GM12875 (cell line): ENCODE measurements around the gene SRSF6.

ENCODE experiments used
- H3K4me3 ChIP-seq: one replicate; pipeline ENCODE4 v1.5.1; 2011; ENCODE audit warnings: low read depth, low read length, control low read depth
- TF ChIP-seq, protein P1 (sequence below): IDR thresholded peaks from 2 replicates; pipeline ENCODE4 v1.5.1; 2011; ENCODE audit warnings: low read depth, mild to moderate bottlenecking, control low read depth, inconsistent platforms, low read length, moderate library complexity, borderline replicate concordance; ENCODE audit not compliant: insufficient read depth

Gene SRSF6

GRCh38 chr20:43460172-43460829 lies 2.6 kb downstream of the SRSF6 start:
- TF ChIP-seq, protein P1, sequence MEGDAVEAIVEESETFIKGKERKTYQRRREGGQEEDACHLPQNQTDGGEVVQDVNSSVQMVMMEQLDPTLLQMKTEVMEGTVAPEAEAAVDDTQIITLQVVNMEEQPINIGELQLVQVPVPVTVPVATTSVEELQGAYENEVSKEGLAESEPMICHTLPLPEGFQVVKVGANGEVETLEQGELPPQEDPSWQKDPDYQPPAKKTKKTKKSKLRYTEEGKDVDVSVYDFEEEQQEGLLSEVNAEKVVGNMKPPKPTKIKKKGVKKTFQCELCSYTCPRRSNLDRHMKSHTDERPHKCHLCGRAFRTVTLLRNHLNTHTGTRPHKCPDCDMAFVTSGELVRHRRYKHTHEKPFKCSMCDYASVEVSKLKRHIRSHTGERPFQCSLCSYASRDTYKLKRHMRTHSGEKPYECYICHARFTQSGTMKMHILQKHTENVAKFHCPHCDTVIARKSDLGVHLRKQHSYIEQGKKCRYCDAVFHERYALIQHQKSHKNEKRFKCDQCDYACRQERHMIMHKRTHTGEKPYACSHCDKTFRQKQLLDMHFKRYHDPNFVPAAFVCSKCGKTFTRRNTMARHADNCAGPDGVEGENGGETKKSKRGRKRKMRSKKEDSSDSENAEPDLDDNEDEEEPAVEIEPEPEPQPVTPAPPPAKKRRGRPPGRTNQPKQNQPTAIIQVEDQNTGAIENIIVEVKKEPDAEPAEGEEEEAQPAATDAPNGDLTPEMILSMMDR, result no peak
- H3K4me3 ChIP-seq, result no peak overlapping the region

- TF ChIP-seq, protein P1, result no peak
- no peak overlapping the region for H3K4me3 ChIP-seq
These were observed 3.1 kb downstream of the SRSF6 start for GRCh38 chr20:43460830-43461200.

DNA sequence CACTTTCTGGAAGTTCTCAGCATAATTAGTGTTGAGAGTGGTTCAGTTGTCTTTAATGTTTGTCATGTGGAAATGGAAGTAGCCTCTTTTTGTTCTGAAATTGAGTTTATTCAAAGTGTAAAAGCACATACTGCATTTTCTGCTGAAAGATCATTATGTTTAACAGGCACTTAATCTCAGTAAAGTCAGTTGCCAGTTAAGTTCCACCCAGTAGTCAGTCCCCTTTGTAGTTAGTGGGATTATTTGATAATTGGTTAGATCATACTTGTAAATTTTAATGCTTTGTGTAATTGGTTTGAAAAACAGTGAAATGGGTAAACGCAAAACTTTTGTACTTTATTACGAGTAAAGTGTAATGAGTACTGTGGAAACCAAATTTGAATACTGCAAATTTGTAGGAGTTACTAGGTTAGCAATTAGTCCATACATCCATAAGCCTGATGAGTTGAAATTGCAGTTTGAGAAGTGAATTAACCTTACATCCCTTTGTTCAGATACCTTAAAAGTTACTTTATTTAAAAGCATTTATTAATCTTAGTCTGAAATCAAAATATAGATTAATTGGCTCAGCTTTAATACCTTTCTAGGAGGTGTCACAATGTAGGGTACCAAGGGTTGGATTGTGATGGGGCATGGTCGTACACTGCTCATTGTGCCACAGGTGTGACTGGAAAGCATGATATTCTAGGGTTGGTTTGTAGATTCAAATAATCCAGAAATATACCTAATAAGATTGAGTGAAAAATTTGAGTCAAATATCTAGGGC lies 4.4 kb downstream of the SRSF6 start:
- H3K4me3 ChIP-seq, result no peak overlapping the region
- TF ChIP-seq, protein P1, result no peak

DNA sequence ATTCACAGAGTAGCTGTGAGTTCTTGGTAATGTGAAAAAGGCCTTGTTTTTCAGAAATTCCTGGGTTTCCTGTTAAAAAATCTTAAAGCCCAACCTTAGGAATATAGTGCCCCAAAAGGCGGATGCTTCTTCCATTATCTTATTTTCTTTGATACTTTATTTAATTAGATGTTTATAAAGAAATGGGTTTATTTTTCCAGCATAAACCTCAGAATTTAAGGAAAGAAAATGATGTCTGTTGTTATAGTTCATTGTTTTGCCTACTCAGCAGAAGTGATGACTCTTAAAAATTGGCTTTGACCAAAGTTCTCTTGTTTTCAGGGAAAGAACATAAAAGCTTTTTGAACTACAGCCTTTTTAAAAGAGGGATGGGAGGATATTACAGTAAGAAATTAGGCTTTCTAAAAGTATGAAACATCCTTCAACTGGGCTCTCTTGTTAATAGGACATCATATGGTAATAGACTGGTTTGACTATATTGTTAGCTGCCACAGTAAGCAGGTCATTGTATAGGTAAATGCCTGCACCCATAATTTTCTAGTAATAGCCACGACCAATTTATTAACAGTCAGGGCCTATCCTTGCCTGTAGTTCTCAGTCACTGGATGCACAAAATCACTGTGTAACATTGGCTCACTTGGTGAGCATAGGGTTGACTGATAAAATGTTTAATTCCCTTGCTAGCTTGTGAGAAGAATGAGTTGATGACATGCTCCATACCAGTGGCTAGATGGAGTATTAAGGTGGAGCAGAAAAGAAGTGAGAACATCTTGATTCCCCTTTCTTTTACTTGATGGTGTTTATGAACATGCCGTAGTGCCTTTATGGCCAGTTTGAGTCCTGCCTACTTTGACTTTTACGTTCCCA lies 5.2 kb downstream of the SRSF6 start:
- H3K4me3 ChIP-seq, result no peak overlapping the region
- TF ChIP-seq, protein P1, result no peak

GRCh38 chr20:43463527-43464218 lies 6.0 kb downstream of the SRSF6 start:
- TF ChIP-seq, protein P1, result no peak
- H3K4me3 ChIP-seq, result no peak overlapping the region

DNA sequence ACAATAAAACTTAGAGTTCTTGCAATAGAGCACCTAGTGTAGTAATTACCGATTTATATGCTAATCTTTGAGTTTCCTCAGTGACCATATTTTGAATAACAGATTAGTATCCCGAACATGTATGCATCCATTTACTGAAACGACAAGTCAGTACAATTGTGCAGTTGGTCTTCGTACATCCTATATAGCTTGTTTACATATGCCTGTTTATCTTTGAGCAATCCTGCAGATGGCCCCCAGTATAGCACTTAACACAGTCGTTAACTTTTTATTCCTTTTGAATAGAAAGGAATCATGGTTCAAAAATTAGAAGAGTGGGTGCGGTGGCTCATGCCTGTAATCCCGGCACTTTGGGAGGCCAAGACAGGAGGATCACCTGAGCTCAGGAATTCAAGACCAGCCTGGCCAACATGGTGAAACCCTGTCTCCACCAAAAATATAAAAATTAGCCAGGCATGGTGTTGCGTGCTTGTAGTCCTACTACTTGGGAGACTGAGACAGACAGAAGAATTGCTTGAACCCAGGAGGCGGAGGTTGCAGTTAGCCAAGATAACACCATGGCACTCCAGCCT lies 6.6 kb downstream of the SRSF6 start:
- no peak overlapping the region for H3K4me3 ChIP-seq
- TF ChIP-seq, protein P1, result no peak
